Measurements from ENCODE around the gene LIN7A. TPM values are rescaled to one million over a fixed set of nuclear protein-coding genes. Genes with fewer than 3 reads are reported as not detected.

LIN7A gene
- total and polyA plus RNA-seq, 2 of the 8 experiments (the other 6 are each of a cell fraction or from before 2014, with no cell fraction given): 5.8 to 22.0 TPM

DNA sequence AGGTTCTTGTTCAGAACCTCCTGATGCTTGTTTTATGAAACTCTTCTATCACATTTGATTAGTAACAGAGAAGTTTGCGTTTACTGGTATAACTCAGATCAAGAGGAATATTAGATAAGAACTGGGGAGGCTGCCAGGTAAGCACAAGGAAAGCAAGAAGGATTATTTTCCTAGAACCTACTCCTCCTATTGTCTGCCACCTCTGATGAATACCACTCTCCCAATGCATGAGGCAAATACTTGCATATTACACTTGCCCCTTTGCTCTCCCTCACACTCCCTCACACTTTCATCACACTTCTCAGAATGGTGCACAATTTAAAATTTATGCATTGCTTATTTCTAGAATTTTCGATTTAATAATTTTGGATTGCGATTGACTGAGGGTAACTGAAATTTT lies 43.6 kb downstream of the LIN7A start:
- DNase-seq (ENCODE audit: low read depth in 1 of 2, low spot score in 2 of 2): no peak
- no peak overlapping the region for H3K23ac ChIP-seq (ENCODE audit: insufficient read length)
- H2AFZ ChIP-seq (ENCODE audit: low read length): no peak overlapping the region
- POLR2A ChIA-PET (ENCODE audit: partially characterized antibody): no interaction called here
- no peak overlapping the region for H3K4ac ChIP-seq (replicated peaks; ENCODE audit: insufficient read length, low read depth, low read length)
- H4K91ac ChIP-seq (replicated peaks; ENCODE audit: insufficient read length, low read length): no peak overlapping the region
- H3K27ac ChIP-seq (ENCODE audit: low read depth, low read length): no peak overlapping the region
- no peak overlapping the region for H2BK5ac ChIP-seq (ENCODE audit: low read depth, low read length)
- no peak overlapping the region for H3K4me2 ChIP-seq (ENCODE audit: insufficient read depth in 1 of 2, low read depth in 2 of 2, low read length in 2 of 2)
- no peak overlapping the region for H3K4me3 ChIP-seq (ENCODE audit: extremely low read depth in 1 of 4, insufficient read depth in 2 of 4, low read depth in 3 of 4, low read length in 4 of 4)
- H2BK15ac ChIP-seq (ENCODE audit: low read length): no peak overlapping the region
- no peak overlapping the region for H2BK120ac ChIP-seq (replicated peaks; ENCODE audit: low read depth, low read length)
- no peak overlapping the region for H3K56ac ChIP-seq (replicated peaks; ENCODE audit: insufficient read length, low read depth, low read length)
- H4K5ac ChIP-seq (ENCODE audit: insufficient read length, low read depth, low read length): no peak overlapping the region
- no peaks in the 10 kb centered on the region for H3K79me2 ChIP-seq (ENCODE audit: control insufficient read depth in 1 of 2, insufficient read depth in 2 of 2, low read length in 2 of 2)
- no peak overlapping the region for H2BK20ac ChIP-seq (ENCODE audit: low read length)
- FAIRE-seq: no peak
- H3K23me2 ChIP-seq (ENCODE audit: low read depth, low read length): no peaks in the 10 kb centered on the region
- no peak overlapping the region for H3K18ac ChIP-seq (ENCODE audit: extremely low read depth, low read length)
- H3K36me3 ChIP-seq (ENCODE audit: control insufficient read depth in 2 of 4, insufficient read depth in 4 of 4, low read length in 3 of 4): no peaks in the 10 kb centered on the region; a peak in 1 of 8 replicates
- H2AK5ac ChIP-seq (ENCODE audit: low read depth, low read length): no peak overlapping the region
- no peaks in the 10 kb centered on the region for H3K9me3 ChIP-seq (ENCODE audit: insufficient read depth in 2 of 2, low read depth in 1 of 2, low read length in 1 of 2)
- no peak overlapping the region for H2BK12ac ChIP-seq (ENCODE audit: low read depth, low read length)
- WGBS, 2 experiments (ENCODE audit: extremely low coverage in 1 of 2, insufficient coverage in 1 of 2, insufficient read length in 1 of 2, insufficient replicate concordance in 2 of 2, low coverage in 1 of 2, low lambda C conversion rate in 2 of 2, missing lambda C conversion rate in 1 of 2): 87% methylated on average over 3 of the region's 3 CpGs; no CpG with 5 or more reads in 1 of the 2 experiments
- no peaks in the 10 kb centered on the region for H4K20me1 ChIP-seq (replicated peaks in 1 of 2; ENCODE audit: control insufficient read depth in 1 of 2, insufficient read depth in 2 of 2, low read length in 2 of 2)
- no peak overlapping the region for H3K9ac ChIP-seq (replicated peaks in 1 of 4; ENCODE audit: extremely low read depth in 1 of 4, low read depth in 3 of 4, low read length in 3 of 4)
- H4K8ac ChIP-seq (ENCODE audit: extremely low read depth, insufficient read depth, low read length): no peak overlapping the region
- no peak overlapping the region for H3K14ac ChIP-seq (ENCODE audit: insufficient read length)
- peaks cover 0 to 8% (median 0%) of the 10 kb centered on the region in 4 experiments; a peak in 1 of 7 replicates for H3K4me1 ChIP-seq (replicated peaks in 1 of 4; ENCODE audit: control insufficient read depth in 3 of 4, insufficient read depth in 4 of 4, low read length in 3 of 4)
- CTCF ChIA-PET (ENCODE audit: partially characterized antibody): interaction anchor here (0.6 kb wide), 1 partner anchor 77 kb away, joined by 3 read pairs; no protein-coding TSS in a partner anchor
- H3K27me3 ChIP-seq (replicated peaks in 1 of 4; ENCODE audit: control insufficient read depth in 3 of 4, extremely low read depth in 1 of 4, insufficient read depth in 3 of 4, low read length in 3 of 4): no peaks in the 10 kb centered on the region
- no peaks in the 10 kb centered on the region for H3K79me1 ChIP-seq (ENCODE audit: low read depth, low read length)
- TF ChIP-seq SIRT6 (IDR thresholded peaks at IDR 0.05; ENCODE audit: low read length) (no peak), SUZ12 (IDR thresholded peaks at IDR 0.05; ENCODE audit: low read length) (no peak), RXRA (IDR thresholded peaks at IDR 0.05; ENCODE audit: insufficient read depth, low read depth, low read length) (no peak), KDM4A (IDR thresholded peaks at IDR 0.05; ENCODE audit: low read depth, low read length, severe bottlenecking) (no peak), EGR1 (IDR thresholded peaks at IDR 0.05; ENCODE audit: borderline replicate concordance, low read depth, low read length) (no peak), KDM5A (IDR thresholded peaks at IDR 0.05; ENCODE audit: low read length) (no peak), SP4 (IDR thresholded peaks at IDR 0.05; ENCODE audit: low read length) (no peak), ASH2L (IDR thresholded peaks at IDR 0.05; ENCODE audit: low read length) (no peak), TEAD4 (IDR thresholded peaks at IDR 0.05; ENCODE audit: low read depth, low read length) (no peak), CTBP2 (IDR thresholded peaks at IDR 0.05; ENCODE audit: borderline replicate concordance, insufficient read depth, insufficient read length, low read length) (no peak), SRF (IDR thresholded peaks at IDR 0.05; ENCODE audit: low read depth, low read length) (no peak)
- TF ChIP-seq, protein P1, sequence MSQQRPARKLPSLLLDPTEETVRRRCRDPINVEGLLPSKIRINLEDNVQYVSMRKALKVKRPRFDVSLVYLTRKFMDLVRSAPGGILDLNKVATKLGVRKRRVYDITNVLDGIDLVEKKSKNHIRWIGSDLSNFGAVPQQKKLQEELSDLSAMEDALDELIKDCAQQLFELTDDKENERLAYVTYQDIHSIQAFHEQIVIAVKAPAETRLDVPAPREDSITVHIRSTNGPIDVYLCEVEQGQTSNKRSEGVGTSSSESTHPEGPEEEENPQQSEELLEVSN (IDR thresholded peaks at IDR 0.05): no peak
- TF ChIP-seq, protein P2, sequence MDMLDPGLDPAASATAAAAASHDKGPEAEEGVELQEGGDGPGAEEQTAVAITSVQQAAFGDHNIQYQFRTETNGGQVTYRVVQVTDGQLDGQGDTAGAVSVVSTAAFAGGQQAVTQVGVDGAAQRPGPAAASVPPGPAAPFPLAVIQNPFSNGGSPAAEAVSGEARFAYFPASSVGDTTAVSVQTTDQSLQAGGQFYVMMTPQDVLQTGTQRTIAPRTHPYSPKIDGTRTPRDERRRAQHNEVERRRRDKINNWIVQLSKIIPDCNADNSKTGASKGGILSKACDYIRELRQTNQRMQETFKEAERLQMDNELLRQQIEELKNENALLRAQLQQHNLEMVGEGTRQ (IDR thresholded peaks at IDR 0.05; ENCODE audit: low read length): no peak
